GM12878 (cell line): ENCODE results near the gene HTRA3. TPM values are rescaled to one million over a fixed set of nuclear protein-coding genes. Genes with fewer than 3 reads are reported as not detected.

Experiments used
- CBX3 ChIP-seq: fragments of 200-600 bp; sonication (generic); IDR thresholded peaks from 2 replicates; pipeline ENCODE4 v1.6.1; 2016; ENCODE audit warnings: low read depth, borderline replicate concordance
- E2F8 ChIP-seq: fragments of 450-650 bp; IDR thresholded peaks from 2 replicates; pipeline ENCODE4 v1.6.1; 2018; ENCODE audit warnings: mild to moderate bottlenecking, low read depth, moderate library complexity; ENCODE audit not compliant: partially characterized antibody
- EED ChIP-seq: sonication (generic); IDR thresholded peaks from 2 replicates; pipeline ENCODE4 v1.6.1; 2016; ENCODE audit warnings: antibody characterized with exemption, low read depth
- HDGF ChIP-seq: fragments of 450-650 bp; IDR thresholded peaks from 2 replicates; pipeline ENCODE4 v1.6.1; 2016; ENCODE audit warnings: antibody characterized with exemption
- MEF2A ChIP-seq: IDR thresholded peaks from 2 replicates; pipeline ENCODE4 v1.6.1; 2011; ENCODE audit warnings: low read depth, mild to moderate bottlenecking, low read length, moderate library complexity; ENCODE audit not compliant: insufficient read depth
- NKRF ChIP-seq: fragments of 450-650 bp; conservative IDR thresholded peaks from 2 replicates; pipeline ENCODE4 v1.6.1; 2017; ENCODE audit warnings: mild to moderate bottlenecking, moderate library complexity
- RCOR1 ChIP-seq: conservative IDR thresholded peaks from 2 replicates; pipeline ENCODE4 v1.6.1; 2012; ENCODE audit warnings: low read depth, low read length, improper control_type of control experiment
- SREBF2 ChIP-seq: IDR thresholded peaks from 2 replicates; pipeline ENCODE4 v1.6.1; 2012; ENCODE audit warnings: mild to moderate bottlenecking, low read length
- ZNF384 ChIP-seq: IDR thresholded peaks from 2 replicates; pipeline ENCODE4 v1.6.1; 2012; ENCODE audit warnings: low read depth, mild to moderate bottlenecking, low read length, improper control_type of control experiment, borderline replicate concordance
- polyA plus RNA-seq, 11 experiments: library from polyadenylated mRNA; depleted of rRNA in 4 of 11; unstranded in 6 of 11; stranded (reverse) in 5 of 11; fragments of >200 nt; fragmentation: Nextera tagmentation in 4 of 11; fragmentation: Illumina TruSeq in 1 of 11; extraction: Ambion mirVana in 4 of 11; extraction: Trizol in 1 of 11; gene quantifications; 1 replicate in 1 of 11; 2 replicates in 10 of 11; pipeline versions ENCODE4 v1.2.1 to v1.2.3, GENCODE V29; 2011 to 2016; ENCODE audit warnings: inconsistent platforms in 2 of 11, missing spikeins in 2 of 11, low read depth in 1 of 11
- total RNA-seq, 4 experiments: library from RNA; depleted of rRNA in 3 of 4; stranded (reverse); fragments of >200 nt in 3 of 4; fragmentation: Illumina TruSeq in 1 of 4; extraction: Trizol in 1 of 4; gene quantifications; 2 replicates each; pipeline versions ENCODE4 v1.2.1 to v1.2.3, GENCODE V29; 2013 to 2021
- TF ChIP-seq, protein P1 (sequence below): IDR thresholded peaks from 2 replicates; pipeline ENCODE4 v1.6.1; 2011; ENCODE audit warnings: borderline replicate concordance, low read depth, mild to moderate bottlenecking, moderate library complexity, low read length; ENCODE audit not compliant: insufficient read depth, poor library complexity, severe bottlenecking

The HTRA3 gene
- total and polyA plus RNA-seq, 10 of the 15 experiments (the other 5 are each of a cell fraction or from before 2014, with no cell fraction given): 0.04 to 1.2 (median 0.08) TPM; not detected in 7

DNA sequence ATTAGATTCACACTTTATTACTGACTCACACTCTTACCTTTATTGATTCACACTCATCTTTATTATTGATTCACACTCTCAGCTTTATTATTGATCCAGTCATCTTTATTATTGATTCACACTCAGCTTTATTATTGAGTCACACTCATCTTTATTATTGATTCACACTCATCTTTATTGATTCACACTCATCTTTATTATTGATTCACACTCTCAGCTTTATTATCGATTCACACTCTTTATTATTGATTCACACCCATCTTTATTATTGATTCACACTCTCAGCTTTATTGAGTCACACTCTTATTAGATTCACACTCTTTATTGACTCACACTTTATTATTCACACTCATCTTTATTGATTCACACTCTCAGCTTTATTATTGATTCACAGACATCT, 31.3 kb downstream of the HTRA3 start (continued):
- TF ChIP-seq NKRF (no peak), MEF2A (no peak), E2F8 (no peak), RCOR1 (no peak), EED (no peak), HDGF (no peak), ZNF384 (no peak), CBX3 (no peak), SREBF2 (no peak)
- TF ChIP-seq, protein P1, sequence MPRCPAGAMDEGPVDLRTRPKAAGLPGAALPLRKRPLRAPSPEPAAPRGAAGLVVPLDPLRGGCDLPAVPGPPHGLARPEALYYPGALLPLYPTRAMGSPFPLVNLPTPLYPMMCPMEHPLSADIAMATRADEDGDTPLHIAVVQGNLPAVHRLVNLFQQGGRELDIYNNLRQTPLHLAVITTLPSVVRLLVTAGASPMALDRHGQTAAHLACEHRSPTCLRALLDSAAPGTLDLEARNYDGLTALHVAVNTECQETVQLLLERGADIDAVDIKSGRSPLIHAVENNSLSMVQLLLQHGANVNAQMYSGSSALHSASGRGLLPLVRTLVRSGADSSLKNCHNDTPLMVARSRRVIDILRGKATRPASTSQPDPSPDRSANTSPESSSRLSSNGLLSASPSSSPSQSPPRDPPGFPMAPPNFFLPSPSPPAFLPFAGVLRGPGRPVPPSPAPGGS: no peak
